OCI-LY7 (cell line): ENCODE results near the gene OCRL.

ENCODE experiments used
- EZH2phosphoT487 ChIP-seq: fragments of 200-600 bp; sonication (generic); IDR thresholded peaks from 2 replicates; pipeline ENCODE4 v1.6.1; 2018; ENCODE audit warnings: low read depth, borderline replicate concordance, mild to moderate bottlenecking, mixed run types, antibody characterized with exemption, low read length, moderate library complexity, mixed read lengths
- TF ChIP-seq, protein P1 (sequence below): fragments of 200-600 bp; sonication (generic); conservative IDR thresholded peaks from 2 replicates; pipeline ENCODE4 v1.5.1; 2014; ENCODE audit warnings: mild to moderate bottlenecking, antibody characterized with exemption, low read length, moderate library complexity, mixed read lengths

DNA sequence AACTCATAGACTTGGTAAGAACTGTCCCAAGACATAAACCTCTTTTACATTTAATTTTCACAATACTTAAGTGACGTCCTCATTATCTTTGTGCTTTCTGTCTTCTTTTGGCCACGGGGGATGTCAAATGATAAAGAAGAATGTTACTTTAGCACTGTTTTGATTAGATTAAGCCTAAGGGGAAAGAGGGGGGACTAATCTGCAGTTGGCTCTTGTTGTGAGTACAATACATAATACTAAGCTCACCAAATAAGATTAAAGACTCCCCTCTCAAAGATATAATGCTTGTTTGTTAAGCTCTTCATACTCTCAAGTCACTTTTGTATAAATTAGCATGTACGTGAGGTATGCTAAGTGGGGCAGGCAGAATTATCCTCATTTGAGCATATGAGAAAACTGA lies 36.5 kb downstream of the OCRL start:
- TF ChIP-seq, protein P1, sequence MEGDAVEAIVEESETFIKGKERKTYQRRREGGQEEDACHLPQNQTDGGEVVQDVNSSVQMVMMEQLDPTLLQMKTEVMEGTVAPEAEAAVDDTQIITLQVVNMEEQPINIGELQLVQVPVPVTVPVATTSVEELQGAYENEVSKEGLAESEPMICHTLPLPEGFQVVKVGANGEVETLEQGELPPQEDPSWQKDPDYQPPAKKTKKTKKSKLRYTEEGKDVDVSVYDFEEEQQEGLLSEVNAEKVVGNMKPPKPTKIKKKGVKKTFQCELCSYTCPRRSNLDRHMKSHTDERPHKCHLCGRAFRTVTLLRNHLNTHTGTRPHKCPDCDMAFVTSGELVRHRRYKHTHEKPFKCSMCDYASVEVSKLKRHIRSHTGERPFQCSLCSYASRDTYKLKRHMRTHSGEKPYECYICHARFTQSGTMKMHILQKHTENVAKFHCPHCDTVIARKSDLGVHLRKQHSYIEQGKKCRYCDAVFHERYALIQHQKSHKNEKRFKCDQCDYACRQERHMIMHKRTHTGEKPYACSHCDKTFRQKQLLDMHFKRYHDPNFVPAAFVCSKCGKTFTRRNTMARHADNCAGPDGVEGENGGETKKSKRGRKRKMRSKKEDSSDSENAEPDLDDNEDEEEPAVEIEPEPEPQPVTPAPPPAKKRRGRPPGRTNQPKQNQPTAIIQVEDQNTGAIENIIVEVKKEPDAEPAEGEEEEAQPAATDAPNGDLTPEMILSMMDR: no peak
- TF ChIP-seq EZH2phosphoT487: no peak
